Calu3 (cell line): ENCODE measurements around the gene TMIGD2. TPM values are rescaled to one million over a fixed set of nuclear protein-coding genes. Genes with fewer than 3 reads are reported as not detected.
"Not testable (repeated sequence)": the region's sequence is repeated elsewhere in the genome, so short reads cannot be mapped to it uniquely, and the experiment has no call there.

Source experiments
- BruUV-seq: library from RNA; stranded (reverse); fragments of 400-500 nt; replicated peaks from 2 replicates; lab custom pipeline; 2021; lab: Mats Ljungman, UMichigan
- CTCF ChIA-PET: fragments of 300-600 bp; sonication (Branson Sonifier 250); formaldehyde crosslinking; loops from one replicate; lab custom pipeline; 2022; ENCODE audit warnings: antibody characterized with exemption; lab: Charles Lee
- DNase-seq: peaks from one replicate; pipeline ENCODE4 v3.0.0; 2022
- H3K27ac Mint-ChIP-seq: one replicate; pipeline ENCODE4 v1.8.0; 2022; ENCODE audit warnings: mixed read lengths; ENCODE audit not compliant: unreplicated experiment
- H3K27me3 Mint-ChIP-seq: one replicate; pipeline ENCODE4 v1.8.0; 2022; ENCODE audit warnings: mixed read lengths; ENCODE audit not compliant: unreplicated experiment
- H3K36me3 Mint-ChIP-seq: one replicate; pipeline ENCODE4 v1.8.0; 2022; ENCODE audit warnings: mild to moderate bottlenecking, moderate library complexity, mixed read lengths; ENCODE audit not compliant: insufficient read depth, unreplicated experiment
- H3K4me1 Mint-ChIP-seq: one replicate; pipeline ENCODE4 v1.8.0; 2022; ENCODE audit warnings: mild to moderate bottlenecking, low read depth, mixed read lengths; ENCODE audit not compliant: unreplicated experiment
- H3K4me3 Mint-ChIP-seq: one replicate; pipeline ENCODE4 v1.8.0; 2022; ENCODE audit warnings: mild to moderate bottlenecking, low read depth, moderate library complexity, mixed read lengths; ENCODE audit not compliant: unreplicated experiment
- H3K9me3 Mint-ChIP-seq: one replicate; pipeline ENCODE4 v1.8.0; 2022; ENCODE audit warnings: low read depth, mixed read lengths; ENCODE audit not compliant: unreplicated experiment
- CTCF ChIP-seq: fragments of 200-600 bp; IDR thresholded peaks from one replicate; pipeline ENCODE4 v1.8.0; 2022; ENCODE audit warnings: antibody characterized with exemption; ENCODE audit not compliant: unreplicated experiment
- intact Hi-C: fragments of 100-400 bp; cut with micrococcal nuclease; formaldehyde crosslinking; loops from one replicate; pipeline ENCODE4 v1.10.0; 2022; ENCODE audit not compliant: unreplicated experiment
- total RNA-seq: library from RNA; stranded (reverse); gene quantifications from 2 replicates; pipeline ENCODE4 v1.2.3, GENCODE V29; 2022

The TMIGD2 gene
- total RNA-seq, 1 experiment from 2014 or later = not detected

GRCh38 chr19:4246767-4247593, 55.2 kb downstream of the TMIGD2 start, which contains the start of gene YJU2:
TSS of gene YJU2 (plus strand) at chr19:4247080. CDS start at chr19:4247147, 67 bp downstream.
- intact Hi-C loops = no loop called here
- BruUV-seq = TSS peak; percentile 80
- Mint-ChIP-seq H3K4me1 (peaks cover 8% of the 10 kb centered on the region), H3K9me3 (peaks cover 2% of the 10 kb centered on the region), H3K36me3 (peaks cover 40% of the 10 kb centered on the region), H3K27ac (peak within 1 kb of the TSS; percentile 100), H3K27me3 (no peaks in the 10 kb centered on the region), H3K4me3 (peak within 1 kb of the TSS; percentile 87)
- CTCF ChIA-PET = interaction anchor here (0.9 kb wide), 1 partner anchor 20 kb away, joined by 3 read pairs; no protein-coding TSS in a partner anchor
- peak; percentile 97 for DNase-seq
- no peak for TF ChIP-seq CTCF

GRCh38 chr19:4245938-4246337, 56.3 kb downstream of the TMIGD2 start:
- H3K27ac Mint-ChIP-seq, CTCF ChIA-PET, H3K9me3 Mint-ChIP-seq, DNase-seq, BruUV-seq, intact Hi-C loops, H3K4me1 Mint-ChIP-seq, H3K27me3 Mint-ChIP-seq: not testable (repeated sequence)
- peaks cover 35% of the 10 kb centered on the region for H3K36me3 Mint-ChIP-seq
- H3K4me3 Mint-ChIP-seq = peak overlapping the region; percentile 87

Other genes starting within 250 kb of the TMIGD2 start
- gene ZBTB7A, start 235.5 kb downstream of the TMIGD2 start, total RNA-seq = 38.0 and 44.7 TPM in 2 replicates
- 113 and 114 TPM in 2 replicates for gene MAP2K2, start 178.3 kb downstream of the TMIGD2 start, total RNA-seq
- gene CREB3L3, start 148.8 kb downstream of the TMIGD2 start, total RNA-seq = 0.14 and 0.44 TPM in 2 replicates
- 22.9 and 26.6 TPM in 2 replicates for gene SIRT6, start 119.8 kb downstream of the TMIGD2 start, total RNA-seq
- 0.76 and 1.4 TPM in 2 replicates for gene ANKRD24, start 119.7 kb downstream of the TMIGD2 start, total RNA-seq
- gene EBI3, start 72.9 kb downstream of the TMIGD2 start, total RNA-seq = 1.2 and 1.6 TPM in 2 replicates
- gene YJU2, start 55.3 kb downstream of the TMIGD2 start, total RNA-seq = 7.8 and 10.4 TPM in 2 replicates
- not detected in 2 replicates for gene SHD, start 23.1 kb downstream of the TMIGD2 start, total RNA-seq
- gene FSD1, start 2.2 kb upstream of the TMIGD2 start, total RNA-seq = 1.2 and 1.9 TPM in 2 replicates
- 28.7 and 30.5 TPM in 2 replicates for gene STAP2, start 36.4 kb upstream of the TMIGD2 start, total RNA-seq
- gene MPND, start 41.2 kb upstream of the TMIGD2 start, total RNA-seq = 15.3 and 21.1 TPM in 2 replicates
- 40.7 and 42.0 TPM in 2 replicates for gene SH3GL1, start 98.2 kb upstream of the TMIGD2 start, total RNA-seq
- 37.2 and 43.3 TPM in 2 replicates for gene CHAF1A, start 100.3 kb upstream of the TMIGD2 start, total RNA-seq
- gene UBXN6, start 155.4 kb upstream of the TMIGD2 start, total RNA-seq = 38.9 and 47.1 TPM in 2 replicates
- 31.9 and 40.6 TPM in 2 replicates for gene HDGFL2, start 169.9 kb upstream of the TMIGD2 start, total RNA-seq
- 1.1 and 2.3 TPM in 2 replicates for gene PLIN4, start 216.1 kb upstream of the TMIGD2 start, total RNA-seq
- 7.6 and 13.1 TPM in 2 replicates for gene PLIN5, start 232.8 kb upstream of the TMIGD2 start, total RNA-seq
- gene LRG1, start 237.6 kb upstream of the TMIGD2 start, total RNA-seq = 28.5 and 36.4 TPM in 2 replicates